HepG2 (cell line): ENCODE data around the gene ACADVL. TPM values are rescaled to one million over a fixed set of nuclear protein-coding genes. Genes with fewer than 3 reads are reported as not detected.
A peak's percentile ranks its signal among the peaks of the same experiment; 100 is the strongest.

Experiments used
- ASH2L ChIP-seq: fragments of 300-600, 200-600 bp; sonication (generic); IDR thresholded peaks from 2 replicates; pipeline ENCODE4 v1.7.0; 2017; ENCODE audit warnings: low read depth, mild to moderate bottlenecking, moderate library complexity, mixed read lengths, low read length; ENCODE audit not compliant: insufficient read length
- HHEX ChIP-seq: IDR thresholded peaks from 2 replicates; pipeline ENCODE4 v1.6.1; 2016; ENCODE audit warnings: control low read depth
- HOXA3 ChIP-seq: sonication (generic); formaldehyde crosslinking; IDR thresholded peaks from 2 replicates; pipeline ENCODE4 v1.5.0; 2020; ENCODE audit warnings: missing genetic modification reagents
- KDM5A ChIP-seq: fragments of 200-600 bp; sonication (generic); IDR thresholded peaks from 2 replicates; pipeline ENCODE4 v1.7.0; 2018; ENCODE audit warnings: antibody characterized with exemption, mild to moderate bottlenecking, low read length, borderline replicate concordance
- MBNL3 ChIP-seq: fragments of 250-450 bp; sonication (Bioruptor Pico); conservative IDR thresholded peaks from 2 replicates; pipeline ENCODE4 v1.8.0; 2022; ENCODE audit warnings: mild to moderate bottlenecking, inconsistent platforms
- MIXL1 ChIP-seq: IDR thresholded peaks from 2 replicates; pipeline ENCODE4 v1.6.1; 2016
- MXD4 ChIP-seq: IDR thresholded peaks from 2 replicates; pipeline ENCODE4 v1.6.1; 2016; ENCODE audit warnings: mild to moderate bottlenecking, missing biosample characterization, missing genetic modification reagents
- PAF1 ChIP-seq: IDR thresholded peaks from 2 replicates; pipeline ENCODE4 v1.6.1; 2016; ENCODE audit warnings: missing genetic modification reagents, missing compliant biosample characterization
- SMAD1 ChIP-seq: sonication (generic); formaldehyde crosslinking; IDR thresholded peaks from 2 replicates; pipeline ENCODE4 v1.4.0; 2020; ENCODE audit warnings: missing genetic modification reagents, low read depth, mild to moderate bottlenecking, borderline replicate concordance
- SMARCC2 ChIP-seq: fragments of 450-650 bp; IDR thresholded peaks from 2 replicates; pipeline ENCODE4 v1.6.1; 2017; ENCODE audit warnings: antibody characterized with exemption, mild to moderate bottlenecking
- ZNF329 ChIP-seq: sonication (generic); formaldehyde crosslinking; IDR thresholded peaks from 2 replicates; pipeline ENCODE4 v1.9.0; 2021; ENCODE audit warnings: low read depth, mild to moderate bottlenecking, missing genetic modification reagents
- ZNF644 ChIP-seq: IDR thresholded peaks from 2 replicates; pipeline ENCODE4 v1.6.1; 2016; ENCODE audit warnings: low read depth
- ZNF773 ChIP-seq: sonication (generic); formaldehyde crosslinking; IDR thresholded peaks from 2 replicates; pipeline ENCODE4 v1.4.0; 2020; ENCODE audit warnings: missing genetic modification reagents, borderline replicate concordance
- polyA plus RNA-seq, 8 experiments: library from polyadenylated mRNA; depleted of rRNA in 3 of 8; stranded (reverse) in 7 of 8; unstranded in 1 of 8; fragments of >200 nt; fragmentation: Illumina TruSeq in 4 of 8; extraction: Trizol in 4 of 8; gene quantifications; 2 replicates each; pipeline versions ENCODE4 v1.2.1 to v1.2.3, GENCODE V29; 2011 to 2016; ENCODE audit warnings: low read depth in 4 of 8, missing spikeins in 1 of 8, mixed read lengths in 1 of 8; ENCODE audit not compliant: insufficient read depth in 1 of 8
- total RNA-seq, 5 experiments: library from RNA; depleted of rRNA; stranded (reverse); fragments of >200 nt; fragmentation: Illumina TruSeq; extraction: Trizol; gene quantifications; 2 replicates each; pipeline ENCODE4 v1.2.3, GENCODE V29; 2016; ENCODE audit warnings: low read depth in 1 of 5
- TF ChIP-seq, protein P1 (sequence below): sonication (generic); formaldehyde crosslinking; IDR thresholded peaks from 2 replicates; pipeline ENCODE4 v1.4.0; 2020; ENCODE audit warnings: low read depth, mild to moderate bottlenecking, missing genetic modification reagents
- TF ChIP-seq, protein P2 (sequence below), 2 experiments: IDR thresholded peaks; 2 replicates each; pipeline ENCODE4 v1.6.1; 2011 to 2012; ENCODE audit warnings: low read length in 2 of 2, borderline replicate concordance in 1 of 2, low read depth in 1 of 2, mild to moderate bottlenecking in 1 of 2, moderate library complexity in 1 of 2
- TF ChIP-seq, protein P3 (sequence below): sonication (generic); formaldehyde crosslinking; IDR thresholded peaks from 2 replicates; pipeline ENCODE4 v1.4.0; 2020; ENCODE audit warnings: mild to moderate bottlenecking, low read depth, missing genetic modification reagents
- TF ChIP-seq, protein P4 (sequence below): sonication (generic); formaldehyde crosslinking; conservative IDR thresholded peaks from 2 replicates; pipeline ENCODE4 v1.8.0; 2022; ENCODE audit warnings: low read depth, missing genetic modification reagents
- TF ChIP-seq, protein P5 (sequence below): sonication (generic); formaldehyde crosslinking; IDR thresholded peaks from 2 replicates; pipeline ENCODE4 v1.4.0; 2020; ENCODE audit warnings: mild to moderate bottlenecking, missing genetic modification reagents
- TF ChIP-seq, protein P6 (sequence below): sonication (generic); formaldehyde crosslinking; IDR thresholded peaks from 2 replicates; pipeline ENCODE4 v1.4.0; 2020; ENCODE audit warnings: missing genetic modification reagents, low read depth, mild to moderate bottlenecking, borderline replicate concordance

ACADVL gene
- total and polyA plus RNA-seq, 2 of the 13 experiments (the other 11 are each of a cell fraction or from before 2014, with no cell fraction given), result 219 to 412 TPM

DNA sequence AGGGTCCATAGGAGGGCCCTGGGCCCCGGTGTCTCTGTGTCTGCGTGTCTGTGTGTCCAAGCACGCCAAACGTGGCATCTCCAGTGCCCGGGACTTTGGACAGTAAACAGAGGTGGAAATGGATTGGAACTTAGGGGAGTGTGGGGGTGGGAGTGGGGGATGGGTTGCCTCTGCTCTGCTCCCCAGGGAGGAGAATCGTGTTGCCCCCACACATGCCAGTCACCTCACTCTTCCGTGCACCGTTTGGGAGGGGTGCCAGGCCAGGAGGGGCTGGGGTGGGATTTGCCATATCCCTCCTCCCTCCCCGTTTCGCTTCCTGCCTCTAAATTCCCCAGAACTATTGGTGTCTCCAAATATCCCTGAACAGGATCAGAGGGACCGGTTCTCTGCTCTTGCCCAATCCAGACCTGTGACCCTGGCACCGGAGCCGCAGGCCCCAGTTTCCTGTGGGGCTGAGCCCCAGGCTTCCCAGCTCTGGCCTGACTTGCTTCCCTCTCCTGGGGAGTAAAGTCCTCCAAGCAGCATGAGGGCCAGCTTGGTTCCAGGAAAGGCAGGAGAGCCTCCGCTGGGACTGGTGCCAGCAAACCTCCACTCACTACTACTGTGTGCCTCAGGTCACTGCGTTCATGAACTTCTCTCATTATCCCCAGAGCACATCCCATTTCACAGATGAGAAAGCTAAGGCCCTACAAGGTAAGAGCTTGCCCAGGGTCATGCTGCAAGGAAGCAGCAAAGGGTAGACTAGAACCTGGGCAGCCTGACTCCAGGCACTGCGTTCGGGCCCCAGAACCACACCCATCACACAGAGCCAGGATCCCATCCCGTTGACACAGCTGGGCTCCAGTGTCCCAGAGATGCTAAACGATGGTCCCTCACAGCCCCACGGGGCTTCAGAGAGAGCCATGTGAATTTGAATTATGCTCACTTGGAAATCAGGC lies 40.2 kb upstream of the ACADVL start, which contains the start of gene ASGR1 (continued):
- no peak for TF ChIP-seq MBNL3
- TF ChIP-seq ZNF329 (CRISPR knock-in tag), result peak; percentile 76; the same call in 1 of the 2 replicates
- peak; percentile 69; the same call in 1 of the 2 replicates for TF ChIP-seq ZNF644 (CRISPR knock-in tag)
- TF ChIP-seq, protein P1, sequence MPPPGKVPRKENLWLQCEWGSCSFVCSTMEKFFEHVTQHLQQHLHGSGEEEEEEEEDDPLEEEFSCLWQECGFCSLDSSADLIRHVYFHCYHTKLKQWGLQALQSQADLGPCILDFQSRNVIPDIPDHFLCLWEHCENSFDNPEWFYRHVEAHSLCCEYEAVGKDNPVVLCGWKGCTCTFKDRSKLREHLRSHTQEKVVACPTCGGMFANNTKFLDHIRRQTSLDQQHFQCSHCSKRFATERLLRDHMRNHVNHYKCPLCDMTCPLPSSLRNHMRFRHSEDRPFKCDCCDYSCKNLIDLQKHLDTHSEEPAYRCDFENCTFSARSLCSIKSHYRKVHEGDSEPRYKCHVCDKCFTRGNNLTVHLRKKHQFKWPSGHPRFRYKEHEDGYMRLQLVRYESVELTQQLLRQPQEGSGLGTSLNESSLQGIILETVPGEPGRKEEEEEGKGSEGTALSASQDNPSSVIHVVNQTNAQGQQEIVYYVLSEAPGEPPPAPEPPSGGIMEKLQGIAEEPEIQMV (CRISPR knock-in tag), result no peak
- TF ChIP-seq ASH2L, result peak; percentile 100
- TF ChIP-seq, protein P2, sequence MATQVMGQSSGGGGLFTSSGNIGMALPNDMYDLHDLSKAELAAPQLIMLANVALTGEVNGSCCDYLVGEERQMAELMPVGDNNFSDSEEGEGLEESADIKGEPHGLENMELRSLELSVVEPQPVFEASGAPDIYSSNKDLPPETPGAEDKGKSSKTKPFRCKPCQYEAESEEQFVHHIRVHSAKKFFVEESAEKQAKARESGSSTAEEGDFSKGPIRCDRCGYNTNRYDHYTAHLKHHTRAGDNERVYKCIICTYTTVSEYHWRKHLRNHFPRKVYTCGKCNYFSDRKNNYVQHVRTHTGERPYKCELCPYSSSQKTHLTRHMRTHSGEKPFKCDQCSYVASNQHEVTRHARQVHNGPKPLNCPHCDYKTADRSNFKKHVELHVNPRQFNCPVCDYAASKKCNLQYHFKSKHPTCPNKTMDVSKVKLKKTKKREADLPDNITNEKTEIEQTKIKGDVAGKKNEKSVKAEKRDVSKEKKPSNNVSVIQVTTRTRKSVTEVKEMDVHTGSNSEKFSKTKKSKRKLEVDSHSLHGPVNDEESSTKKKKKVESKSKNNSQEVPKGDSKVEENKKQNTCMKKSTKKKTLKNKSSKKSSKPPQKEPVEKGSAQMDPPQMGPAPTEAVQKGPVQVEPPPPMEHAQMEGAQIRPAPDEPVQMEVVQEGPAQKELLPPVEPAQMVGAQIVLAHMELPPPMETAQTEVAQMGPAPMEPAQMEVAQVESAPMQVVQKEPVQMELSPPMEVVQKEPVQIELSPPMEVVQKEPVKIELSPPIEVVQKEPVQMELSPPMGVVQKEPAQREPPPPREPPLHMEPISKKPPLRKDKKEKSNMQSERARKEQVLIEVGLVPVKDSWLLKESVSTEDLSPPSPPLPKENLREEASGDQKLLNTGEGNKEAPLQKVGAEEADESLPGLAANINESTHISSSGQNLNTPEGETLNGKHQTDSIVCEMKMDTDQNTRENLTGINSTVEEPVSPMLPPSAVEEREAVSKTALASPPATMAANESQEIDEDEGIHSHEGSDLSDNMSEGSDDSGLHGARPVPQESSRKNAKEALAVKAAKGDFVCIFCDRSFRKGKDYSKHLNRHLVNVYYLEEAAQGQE (IDR thresholded peaks at IDR 0.05; ENCODE audit: borderline replicate concordance in 1 of 2, low read depth in 1 of 2, low read length in 2 of 2), result peak in 1 of 2 experiments; percentile 64; a peak in 2 of 4 replicates
- TF ChIP-seq, protein P3, sequence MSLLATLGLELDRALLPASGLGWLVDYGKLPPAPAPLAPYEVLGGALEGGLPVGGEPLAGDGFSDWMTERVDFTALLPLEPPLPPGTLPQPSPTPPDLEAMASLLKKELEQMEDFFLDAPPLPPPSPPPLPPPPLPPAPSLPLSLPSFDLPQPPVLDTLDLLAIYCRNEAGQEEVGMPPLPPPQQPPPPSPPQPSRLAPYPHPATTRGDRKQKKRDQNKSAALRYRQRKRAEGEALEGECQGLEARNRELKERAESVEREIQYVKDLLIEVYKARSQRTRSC (CRISPR knock-in tag), result no peak
- no peak for TF ChIP-seq PAF1 (CRISPR knock-in tag)
- peak; percentile 79; the same call in 1 of the 2 replicates for TF ChIP-seq MXD4
- no peak for TF ChIP-seq ZNF773 (CRISPR knock-in tag)
- no peak; the same call in 1 of the 2 replicates for TF ChIP-seq SMAD1
- TF ChIP-seq, protein P4, sequence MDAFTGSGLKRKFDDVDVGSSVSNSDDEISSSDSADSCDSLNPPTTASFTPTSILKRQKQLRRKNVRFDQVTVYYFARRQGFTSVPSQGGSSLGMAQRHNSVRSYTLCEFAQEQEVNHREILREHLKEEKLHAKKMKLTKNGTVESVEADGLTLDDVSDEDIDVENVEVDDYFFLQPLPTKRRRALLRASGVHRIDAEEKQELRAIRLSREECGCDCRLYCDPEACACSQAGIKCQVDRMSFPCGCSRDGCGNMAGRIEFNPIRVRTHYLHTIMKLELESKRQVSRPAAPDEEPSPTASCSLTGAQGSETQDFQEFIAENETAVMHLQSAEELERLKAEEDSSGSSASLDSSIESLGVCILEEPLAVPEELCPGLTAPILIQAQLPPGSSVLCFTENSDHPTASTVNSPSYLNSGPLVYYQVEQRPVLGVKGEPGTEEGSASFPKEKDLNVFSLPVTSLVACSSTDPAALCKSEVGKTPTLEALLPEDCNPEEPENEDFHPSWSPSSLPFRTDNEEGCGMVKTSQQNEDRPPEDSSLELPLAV (CRISPR knock-in tag), result no peak
- TF ChIP-seq HHEX (CRISPR knock-in tag), result no peak; the same call in 1 of the 2 replicates
- peak; percentile 73 for TF ChIP-seq HOXA3
- peak; percentile 59; the same call in 1 of the 2 replicates for TF ChIP-seq MIXL1
- TF ChIP-seq, protein P5, sequence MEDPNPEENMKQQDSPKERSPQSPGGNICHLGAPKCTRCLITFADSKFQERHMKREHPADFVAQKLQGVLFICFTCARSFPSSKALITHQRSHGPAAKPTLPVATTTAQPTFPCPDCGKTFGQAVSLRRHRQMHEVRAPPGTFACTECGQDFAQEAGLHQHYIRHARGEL (CRISPR knock-in tag), result no peak
- TF ChIP-seq, protein P6, sequence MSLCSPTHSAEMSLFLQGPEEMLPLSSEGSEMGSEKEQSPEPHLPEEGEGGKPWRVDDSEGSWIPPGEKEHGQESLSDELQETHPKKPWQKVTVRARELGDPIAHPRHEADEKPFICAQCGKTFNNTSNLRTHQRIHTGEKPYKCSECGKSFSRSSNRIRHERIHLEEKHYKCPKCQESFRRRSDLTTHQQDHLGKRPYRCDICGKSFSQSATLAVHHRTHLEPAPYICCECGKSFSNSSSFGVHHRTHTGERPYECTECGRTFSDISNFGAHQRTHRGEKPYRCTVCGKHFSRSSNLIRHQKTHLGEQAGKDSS (CRISPR knock-in tag), result peak; percentile 30; the same call in 1 of the 2 replicates
- no peak for TF ChIP-seq SMARCC2
- TF ChIP-seq KDM5A, result no peak
